Kidney (tissue), 14 donors: ENCODE measurements around the gene SERINC5. TPM values are rescaled to one million over a fixed set of nuclear protein-coding genes. Genes with fewer than 3 reads are reported as not detected.

Experiments used
- DNase-seq, 5 donors: peaks; one replicate each; pipeline ENCODE4 v3.0.0-alpha.2; 2013 to 2020
- FAIRE-seq: peaks from 2 replicates; lab custom pipeline; 2012; peaks lifted over from hg19 to GRCh38; lab: Jason Lieb, UNC
- H3K27ac ChIP-seq, 2 donors: one replicate each; pipeline ENCODE4 v1.7.0; 2013; ENCODE audit warnings: low read depth in 2 of 2, low read length in 2 of 2, inconsistent platforms in 1 of 2
- H3K27me3 ChIP-seq: one replicate; pipeline ENCODE4 v1.7.1; 2013; ENCODE audit warnings: low read length, inconsistent platforms; ENCODE audit not compliant: control insufficient read depth, insufficient read depth
- H3K36me3 ChIP-seq, 3 donors: one replicate each; pipeline versions ENCODE4 v1.7.0 to v1.7.1; 2013; ENCODE audit warnings: low read length in 3 of 3, control low read depth in 1 of 3, inconsistent platforms in 1 of 3; ENCODE audit not compliant: insufficient read depth in 3 of 3, control insufficient read depth in 2 of 3
- H3K4me1 ChIP-seq, 3 donors: one replicate each; pipeline versions ENCODE4 v1.7.0 to v1.7.1; 2013; ENCODE audit warnings: low read length in 3 of 3, inconsistent platforms in 1 of 3, low read depth in 1 of 3; ENCODE audit not compliant: control insufficient read depth in 2 of 3, insufficient read depth in 2 of 3
- H3K4me3 ChIP-seq, 3 donors: one replicate each; pipeline versions ENCODE4 v1.7.0 to v1.8.1; 2013; ENCODE audit warnings: low read length in 3 of 3, control low read depth in 1 of 3, inconsistent platforms in 1 of 3
- H3K9ac ChIP-seq, 3 donors: one replicate each; pipeline versions ENCODE4 v1.7.0 to v1.7.1; 2013; ENCODE audit warnings: low read length in 3 of 3, control low read depth in 1 of 3, inconsistent platforms in 1 of 3
- H3K9me3 ChIP-seq, 3 donors: one replicate each; pipeline versions ENCODE4 v1.7.0 to v1.7.1; 2013; ENCODE audit warnings: low read length in 3 of 3, control low read depth in 1 of 3, inconsistent platforms in 1 of 3; ENCODE audit not compliant: control insufficient read depth in 2 of 3, insufficient read depth in 1 of 3
- intact Hi-C: fragments of 100-400 bp; cut with DNase I; formaldehyde crosslinking; loops from one replicate; pipeline ENCODE4 v1.11.1; 2022
- polyA plus RNA-seq: library from polyadenylated mRNA; stranded (reverse); fragments of 350-450 nt; fragmentation: Illumina TruSeq; extraction: RNeasy Lipid Tissue Mini Kit (QIAGEN cat#74804); gene quantifications from one replicate; pipeline ENCODE4 v1.2.3, GENCODE V29; 2014; ENCODE audit warnings: low read depth, low replicate concordance; ENCODE audit not compliant: insufficient read depth
- total RNA-seq: library from RNA; stranded (reverse); fragmentation: NEBNext Ultra II Directional; extraction: Animal tissue kit (Norgen Biotek cat#: 25700); gene quantifications from one replicate; pipeline ENCODE4 v1.2.1, GENCODE V29; 2021
- TF ChIP-seq, protein P1 (sequence below): IDR thresholded peaks from 3 replicates; pipeline ENCODE4 v1.5.1; 2012; ENCODE audit warnings: mild to moderate bottlenecking, moderate library complexity, borderline replicate concordance; ENCODE audit not compliant: insufficient read depth; ENCODE audit errors: extremely low read depth
- donor health status: control.
- donor health status: control.
- donor health status: control.
- donor health status: control.
- donor health status: control.
- donor health status: DM: yes; HTN: yes; CAD: no.
- donor health status: Normal renal cell carcinoma (clear cell type).

SERINC5 gene
- total and polyA plus RNA-seq, 2 donors from 2014 or later: 3.9 to 23.8 TPM

DNA sequence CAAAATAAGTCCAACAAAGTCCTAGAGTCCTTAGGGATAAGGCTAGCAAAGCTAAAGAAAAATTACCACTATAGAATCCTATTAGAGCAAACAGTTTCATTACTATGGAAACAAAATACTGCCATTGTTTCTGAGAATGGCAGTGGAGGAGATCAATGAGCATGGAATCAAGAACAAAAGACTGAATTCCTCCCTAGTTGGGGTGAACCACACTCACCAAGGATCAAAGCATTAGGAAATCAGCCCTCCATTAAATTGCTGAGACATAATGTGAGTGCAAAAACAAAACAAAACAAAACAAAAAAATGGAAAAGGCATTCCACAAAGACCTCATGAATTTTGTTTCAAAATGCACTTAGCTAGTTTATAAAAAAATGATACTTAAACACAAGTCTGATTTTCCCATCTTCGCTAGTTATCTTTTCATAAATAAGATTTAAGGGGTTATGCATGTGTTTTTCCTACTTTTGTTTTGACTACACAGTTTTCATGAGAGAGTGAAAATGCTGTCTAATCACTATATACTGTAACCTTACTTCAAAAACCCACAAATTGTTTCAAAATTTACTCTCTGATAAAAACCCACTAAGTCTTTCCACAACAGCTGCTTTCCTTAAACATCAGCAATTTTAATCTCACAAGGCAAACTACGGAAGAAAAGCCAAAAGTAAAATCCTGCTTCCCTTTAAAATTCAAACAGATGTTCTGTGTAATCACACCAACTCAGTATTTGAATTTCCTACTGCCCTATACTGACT lies 9.7 kb downstream of the SERINC5 start:
- DNase-seq: peak in 2 of 5 donors; percentile 63 to 83
- H3K9me3 ChIP-seq: peaks cover 0 to 5% (median 0%) of the 10 kb centered on the region in 3 donors
- peaks cover 0 to 2% (median 0%) of the 10 kb centered on the region in 3 donors for H3K36me3 ChIP-seq
- FAIRE-seq: no peak
- intact Hi-C loops: no loop called here
- H3K27ac ChIP-seq: no peak overlapping the region
- peaks cover 3 to 7% (median 5%) of the 10 kb centered on the region in 3 donors for H3K4me1 ChIP-seq
- no peaks in the 10 kb centered on the region for H3K27me3 ChIP-seq
- TF ChIP-seq, protein P1, sequence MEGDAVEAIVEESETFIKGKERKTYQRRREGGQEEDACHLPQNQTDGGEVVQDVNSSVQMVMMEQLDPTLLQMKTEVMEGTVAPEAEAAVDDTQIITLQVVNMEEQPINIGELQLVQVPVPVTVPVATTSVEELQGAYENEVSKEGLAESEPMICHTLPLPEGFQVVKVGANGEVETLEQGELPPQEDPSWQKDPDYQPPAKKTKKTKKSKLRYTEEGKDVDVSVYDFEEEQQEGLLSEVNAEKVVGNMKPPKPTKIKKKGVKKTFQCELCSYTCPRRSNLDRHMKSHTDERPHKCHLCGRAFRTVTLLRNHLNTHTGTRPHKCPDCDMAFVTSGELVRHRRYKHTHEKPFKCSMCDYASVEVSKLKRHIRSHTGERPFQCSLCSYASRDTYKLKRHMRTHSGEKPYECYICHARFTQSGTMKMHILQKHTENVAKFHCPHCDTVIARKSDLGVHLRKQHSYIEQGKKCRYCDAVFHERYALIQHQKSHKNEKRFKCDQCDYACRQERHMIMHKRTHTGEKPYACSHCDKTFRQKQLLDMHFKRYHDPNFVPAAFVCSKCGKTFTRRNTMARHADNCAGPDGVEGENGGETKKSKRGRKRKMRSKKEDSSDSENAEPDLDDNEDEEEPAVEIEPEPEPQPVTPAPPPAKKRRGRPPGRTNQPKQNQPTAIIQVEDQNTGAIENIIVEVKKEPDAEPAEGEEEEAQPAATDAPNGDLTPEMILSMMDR: no peak
- no peak overlapping the region for H3K9ac ChIP-seq
- H3K4me3 ChIP-seq: no peak overlapping the region

DNA sequence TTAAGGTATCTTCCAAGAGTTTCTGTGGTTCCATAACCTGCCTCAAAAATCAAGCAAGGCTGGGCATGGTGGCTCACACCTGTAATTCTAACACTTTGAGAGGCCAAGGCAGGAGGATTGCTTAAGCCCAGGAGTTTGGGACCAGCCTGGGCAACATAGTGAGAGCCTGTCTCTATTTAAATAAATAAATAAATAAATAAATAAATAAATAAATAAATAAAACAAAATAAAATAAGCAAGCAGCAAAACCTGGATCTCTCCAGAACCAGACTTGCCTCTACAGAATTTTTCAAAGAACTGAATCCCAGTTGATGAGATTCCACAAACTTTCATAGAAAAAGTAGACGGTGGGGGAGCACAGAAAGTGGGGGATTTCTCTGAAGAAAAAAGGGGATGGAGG lies 12.3 kb downstream of the SERINC5 start:
- Histone ChIP-seq H3K4me1 (peaks cover 7 to 13% (median 7%) of the 10 kb centered on the region in 3 donors), H3K9me3 (peaks cover 0 to 5% (median 0%) of the 10 kb centered on the region in 3 donors), H3K36me3 (peaks cover 0 to 2% (median 0%) of the 10 kb centered on the region in 3 donors), H3K9ac (no peak overlapping the region), H3K27me3 (no peaks in the 10 kb centered on the region), H3K4me3 (no peak overlapping the region), H3K27ac (no peak overlapping the region)
- intact Hi-C loops: no loop called here
- FAIRE-seq (no peak), DNase-seq (no peak)
- TF ChIP-seq, protein P1: no peak

DNA sequence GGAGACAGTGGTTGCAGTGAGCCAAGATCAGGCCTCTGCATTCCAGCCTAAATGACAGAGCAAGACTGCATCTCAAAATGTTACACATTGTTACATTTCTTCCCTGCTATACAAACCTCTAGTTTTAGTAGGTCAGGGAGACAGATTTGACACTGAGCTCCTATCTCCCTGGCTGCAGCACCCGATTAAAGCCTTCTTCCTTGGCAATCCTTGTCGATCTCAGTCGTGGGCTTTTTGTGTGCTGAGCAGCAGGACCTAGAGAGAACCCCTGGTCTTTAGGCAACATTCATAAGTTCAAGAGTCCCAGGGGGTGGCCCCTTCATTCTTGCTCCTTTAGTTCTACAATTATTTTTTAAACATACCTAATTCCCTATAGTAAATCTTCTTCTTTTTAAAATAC lies 13.0 kb downstream of the SERINC5 start:
- Histone ChIP-seq H3K4me3 (no peak overlapping the region), H3K36me3 (peaks cover 0 to 2% (median 0%) of the 10 kb centered on the region in 3 donors), H3K9me3 (peaks cover 0 to 5% (median 0%) of the 10 kb centered on the region in 3 donors), H3K27me3 (no peaks in the 10 kb centered on the region), H3K9ac (no peak overlapping the region), H3K27ac (no peak overlapping the region), H3K4me1 (peaks cover 7 to 13% (median 7%) of the 10 kb centered on the region in 3 donors)
- no peak for DNase-seq
- no peak for FAIRE-seq
- TF ChIP-seq, protein P1: no peak
- intact Hi-C loops: no loop called here
